Stomach (tissue), 9 donors: Measurements from ENCODE around the gene SYT14. TPM values are rescaled to one million over a fixed set of nuclear protein-coding genes. Genes with fewer than 3 reads are reported as not detected.
"Not testable (repeated sequence)": the region's sequence is repeated elsewhere in the genome, so short reads cannot be mapped to it uniquely, and the experiment has no call there.

ENCODE experiments used
- DNase-seq, 2 donors: peaks; one replicate each; pipeline versions ENCODE4 v3.0.0 to v3.0.0-alpha.2; 2013 to 2019
- H3K27ac ChIP-seq, 5 donors: fragments of 200-600 bp in 4 of 5; sonication (generic) in 4 of 5; one replicate each; pipeline ENCODE4 v1.5.1; 2013 to 2019; ENCODE audit warnings: mild to moderate bottlenecking in 1 of 5, moderate library complexity in 1 of 5
- H3K27me3 ChIP-seq, 3 donors: fragments of 200-600 bp; sonication (generic); one replicate each; pipeline ENCODE4 v1.5.1; 2017 to 2019; ENCODE audit warnings: mixed run types in 1 of 3
- H3K36me3 ChIP-seq, 4 donors: fragments of 200-600 bp; sonication (generic); 1 replicate in 3 of 4; 2 replicates in 1 of 4; pipeline ENCODE4 v1.5.1; 2016 to 2019
- H3K4me1 ChIP-seq, 4 donors: fragments of 200-600 bp; sonication (generic); one replicate each; pipeline ENCODE4 v1.5.1; 2016 to 2019
- H3K4me3 ChIP-seq, 4 donors: fragments of 200-600 bp; sonication (generic) in 3 of 4; one replicate each; pipeline ENCODE4 v1.5.1; 2016 to 2019; ENCODE audit warnings: mild to moderate bottlenecking in 1 of 4
- H3K9me3 ChIP-seq, 4 donors: fragments of 200-600 bp; sonication (generic); one replicate each; pipeline ENCODE4 v1.5.1; 2016 to 2019
- EP300 ChIP-seq: sonication (generic); formaldehyde crosslinking; IDR thresholded peaks from one replicate; pipeline ENCODE4 v1.6.1; 2017; ENCODE audit warnings: antibody characterized with exemption
- POLR2A ChIP-seq, 4 donors: fragments of 450-650 bp; IDR thresholded peaks; one replicate each; pipeline ENCODE4 v1.6.1; 2016; ENCODE audit warnings: antibody characterized with exemption in 4 of 4, control low read depth in 2 of 4, mild to moderate bottlenecking in 1 of 4, moderate library complexity in 1 of 4
- POLR2AphosphoS5 ChIP-seq, 3 donors: sonication (generic); formaldehyde crosslinking; IDR thresholded peaks; one replicate each; pipeline ENCODE4 v1.6.1; 2016; ENCODE audit warnings: antibody characterized with exemption in 3 of 3
- WGBS, 5 donors: extraction: QIAGEN DNeasy Blood & Tissue Kit in 3 of 5; methylation state at CpG; one replicate each; pipeline versions ENCODE4 v1.1.5 to v1.1.7; 2013 to 2018; 5-methylcytosine and 5-hydroxymethylcytosine counted together
- intact Hi-C: fragments of 100-400 bp; cut with DNase I; formaldehyde crosslinking; loops from one replicate; pipeline ENCODE4 v1.15.1; 2023; ENCODE audit warnings: low total_unique reads
- polyA plus RNA-seq, 3 donors: library from polyadenylated mRNA; stranded (reverse); fragments of 200-250 nt; gene quantifications; one replicate each; pipeline ENCODE4 v1.2.3, GENCODE V29; 2013
- total RNA-seq, 5 donors: library from RNA; depleted of rRNA; stranded (reverse); fragments of >200 nt; gene quantifications; one replicate each; pipeline versions ENCODE4 v1.1.0 to v1.2.3, GENCODE V29; 2014 to 2016
- TF ChIP-seq, protein P1 (sequence below), 7 experiments: fragments of 450-650 bp in 4 of 7; fragments of 200-600 bp in 3 of 7; sonication (generic) in 3 of 7; IDR thresholded peaks; one replicate each; pipeline ENCODE4 v1.5.1; 2016 to 2019; ENCODE audit warnings: antibody characterized with exemption in 7 of 7, control low read depth in 2 of 7, mild to moderate bottlenecking in 1 of 7
- donor health status: healthy with polysubstance abuse.
- donor health status: Bipolar disorder and iron deficiency.
- donor health status: healthy.

SYT14 gene
- total and polyA plus RNA-seq, 8 donors: 0.03 to 1.1 (median 0.10) TPM; not detected in 4

GRCh38 chr1:210174133-210174532 is 236.1 kb downstream of the SYT14 start:
- TF ChIP-seq, protein P1, sequence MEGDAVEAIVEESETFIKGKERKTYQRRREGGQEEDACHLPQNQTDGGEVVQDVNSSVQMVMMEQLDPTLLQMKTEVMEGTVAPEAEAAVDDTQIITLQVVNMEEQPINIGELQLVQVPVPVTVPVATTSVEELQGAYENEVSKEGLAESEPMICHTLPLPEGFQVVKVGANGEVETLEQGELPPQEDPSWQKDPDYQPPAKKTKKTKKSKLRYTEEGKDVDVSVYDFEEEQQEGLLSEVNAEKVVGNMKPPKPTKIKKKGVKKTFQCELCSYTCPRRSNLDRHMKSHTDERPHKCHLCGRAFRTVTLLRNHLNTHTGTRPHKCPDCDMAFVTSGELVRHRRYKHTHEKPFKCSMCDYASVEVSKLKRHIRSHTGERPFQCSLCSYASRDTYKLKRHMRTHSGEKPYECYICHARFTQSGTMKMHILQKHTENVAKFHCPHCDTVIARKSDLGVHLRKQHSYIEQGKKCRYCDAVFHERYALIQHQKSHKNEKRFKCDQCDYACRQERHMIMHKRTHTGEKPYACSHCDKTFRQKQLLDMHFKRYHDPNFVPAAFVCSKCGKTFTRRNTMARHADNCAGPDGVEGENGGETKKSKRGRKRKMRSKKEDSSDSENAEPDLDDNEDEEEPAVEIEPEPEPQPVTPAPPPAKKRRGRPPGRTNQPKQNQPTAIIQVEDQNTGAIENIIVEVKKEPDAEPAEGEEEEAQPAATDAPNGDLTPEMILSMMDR (IDR thresholded peaks at IDR 0.05): no peak
- no peak for TF ChIP-seq POLR2A (IDR thresholded peaks at IDR 0.05)
- TF ChIP-seq POLR2AphosphoS5 (IDR thresholded peaks at IDR 0.05): no peak
- TF ChIP-seq EP300: no peak
- H3K9me3 ChIP-seq: no peaks in the 10 kb centered on the region
- H3K27ac ChIP-seq: no peak overlapping the region
- WGBS, 5 donors: 78 to 89% (median 84%) methylated on average over 8 of the region's 8 CpGs
- intact Hi-C loops: no loop called here
- H3K4me3 ChIP-seq: no peak overlapping the region
- peaks cover 0 to 4% (median 0%) of the 10 kb centered on the region in 3 donors for H3K27me3 ChIP-seq
- no peaks in the 10 kb centered on the region for H3K4me1 ChIP-seq
- no peak for DNase-seq
- no peaks in the 10 kb centered on the region for H3K36me3 ChIP-seq

DNA sequence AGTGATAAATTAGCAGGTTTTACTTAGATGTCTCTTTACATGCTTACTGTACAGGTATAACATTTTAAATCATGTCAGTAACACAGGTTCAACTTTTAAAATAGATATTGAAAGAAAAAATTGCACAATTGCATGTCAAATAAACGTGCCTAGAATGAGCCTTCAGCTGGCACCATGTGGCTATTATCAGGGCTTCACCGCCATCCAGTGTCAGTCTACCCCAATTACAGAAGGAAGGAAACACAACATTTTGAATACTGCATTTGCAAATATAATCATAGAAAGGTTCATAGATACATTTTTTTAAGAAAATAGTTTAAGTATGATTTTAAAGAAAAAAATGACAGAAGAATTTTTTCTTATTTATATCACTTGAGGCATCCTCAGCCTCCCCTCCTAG is 247.0 kb downstream of the SYT14 start:
- no peaks in the 10 kb centered on the region for H3K36me3 ChIP-seq
- H3K4me3 ChIP-seq: no peak overlapping the region
- TF ChIP-seq EP300: no peak
- no peak for TF ChIP-seq POLR2AphosphoS5 (IDR thresholded peaks at IDR 0.05)
- TF ChIP-seq, protein P1 (IDR thresholded peaks at IDR 0.05): no peak
- TF ChIP-seq POLR2A (IDR thresholded peaks at IDR 0.05): no peak
- no peaks in the 10 kb centered on the region for H3K4me1 ChIP-seq
- intact Hi-C loops: no loop called here
- no peak for DNase-seq
- H3K27ac ChIP-seq: no peak overlapping the region
- H3K9me3 ChIP-seq: no peaks in the 10 kb centered on the region
- 58 to 64% (median 59%) methylated on average over 2 of the region's 2 CpGs for WGBS, 5 donors
- no peaks in the 10 kb centered on the region for H3K27me3 ChIP-seq

DNA sequence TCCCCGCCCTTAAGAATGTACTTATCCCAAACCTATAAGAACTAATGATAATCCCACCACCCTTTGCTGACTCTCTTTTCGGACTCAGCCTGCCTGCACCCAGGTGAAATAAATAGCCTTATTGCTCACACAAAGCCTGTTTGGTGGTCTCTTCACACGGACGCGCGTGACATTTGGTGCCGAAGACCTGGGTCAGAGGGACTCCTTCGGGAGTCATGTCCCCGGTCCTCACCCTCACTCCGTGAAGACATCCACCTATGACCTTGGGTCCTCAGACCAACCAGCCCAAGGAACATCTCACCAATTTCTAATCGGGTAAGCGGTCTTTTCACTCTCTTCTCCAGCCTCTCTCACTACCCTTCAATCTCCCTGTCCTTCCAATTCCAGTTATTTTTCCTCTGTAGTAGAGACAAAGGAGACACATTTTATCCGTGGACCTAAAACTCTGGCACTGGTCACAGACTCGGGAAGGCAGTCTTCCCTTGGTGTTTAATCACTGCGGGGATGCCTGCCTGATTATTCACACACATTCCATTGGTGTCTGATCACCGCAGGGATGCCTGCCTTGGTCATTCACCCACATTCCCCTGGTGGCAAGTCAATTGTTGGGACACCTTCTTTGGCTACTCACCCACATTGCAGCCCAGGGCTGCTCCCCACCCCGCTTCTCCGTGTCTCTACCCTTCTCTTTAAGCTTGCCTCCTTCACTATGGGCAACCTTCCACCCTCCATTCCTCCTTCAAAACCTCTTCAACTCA is 250.0 kb downstream of the SYT14 start:
- DNase-seq, H3K27me3 ChIP-seq, H3K9me3 ChIP-seq, intact Hi-C loops, H3K4me3 ChIP-seq, H3K4me1 ChIP-seq, H3K36me3 ChIP-seq, H3K27ac ChIP-seq: not testable (repeated sequence)
- WGBS, 5 donors: 79 to 94% (median 90%) methylated on average over 18 of the region's 18 CpGs

DNA sequence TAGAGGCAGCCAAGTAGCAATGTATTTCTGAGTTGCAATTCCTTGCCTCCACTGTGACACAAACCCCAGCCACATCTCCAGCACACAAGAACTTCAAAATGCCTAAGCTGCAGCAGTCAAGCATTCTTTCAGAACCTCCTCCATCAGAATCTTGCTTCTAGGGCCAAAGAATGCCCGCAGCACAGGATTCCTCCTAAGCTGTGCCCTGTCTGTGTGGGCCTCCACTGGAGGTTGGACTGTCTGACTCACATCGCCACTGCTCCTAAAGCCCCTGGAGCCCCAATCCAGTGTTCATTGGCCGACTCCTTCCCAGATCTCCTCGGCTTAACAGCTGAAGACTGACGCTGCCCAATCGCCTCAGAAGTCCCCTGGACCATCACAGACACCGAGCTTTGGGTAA is 251.4 kb downstream of the SYT14 start:
- no peaks in the 10 kb centered on the region for H3K9me3 ChIP-seq
- no peaks in the 10 kb centered on the region for H3K4me1 ChIP-seq
- intact Hi-C loops: no loop called here
- no peak for DNase-seq
- no peaks in the 10 kb centered on the region for H3K27me3 ChIP-seq
- WGBS, 5 donors: 85 to 93% (median 90%) methylated on average over 7 of the region's 7 CpGs
- H3K36me3 ChIP-seq: no peaks in the 10 kb centered on the region
- TF ChIP-seq, protein P1 (IDR thresholded peaks at IDR 0.05): no peak
- TF ChIP-seq POLR2AphosphoS5 (IDR thresholded peaks at IDR 0.05): no peak
- TF ChIP-seq EP300: no peak
- no peak for TF ChIP-seq POLR2A (IDR thresholded peaks at IDR 0.05)
- no peak overlapping the region for H3K4me3 ChIP-seq
- H3K27ac ChIP-seq: no peak overlapping the region

- no peak for DNase-seq
- intact Hi-C loops: no loop called here
- WGBS, 5 donors: 82 to 90% (median 88%) methylated on average over 8 of the region's 8 CpGs
- H3K27me3 ChIP-seq: no peaks in the 10 kb centered on the region
- H3K27ac ChIP-seq: no peak overlapping the region
- no peak overlapping the region for H3K4me3 ChIP-seq
- TF ChIP-seq EP300 (no peak), POLR2AphosphoS5 (IDR thresholded peaks at IDR 0.05) (no peak), POLR2A (IDR thresholded peaks at IDR 0.05) (no peak)
- TF ChIP-seq, protein P1 (IDR thresholded peaks at IDR 0.05): no peak
- no peaks in the 10 kb centered on the region for H3K4me1 ChIP-seq
- no peaks in the 10 kb centered on the region for H3K36me3 ChIP-seq
- peaks cover 10 to 18% (median 13%) of the 10 kb centered on the region in 4 donors for H3K9me3 ChIP-seq
Measured at GRCh38 chr1:210195635-210196160, 257.7 kb downstream of the SYT14 start.

GRCh38 chr1:210196266-210196665 is 258.2 kb downstream of the SYT14 start:
- H3K4me1 ChIP-seq, H3K36me3 ChIP-seq, H3K27me3 ChIP-seq, DNase-seq, H3K4me3 ChIP-seq, H3K27ac ChIP-seq, intact Hi-C loops: not testable (repeated sequence)
- 57 to 72% (median 64%) methylated on average over 5 of the region's 5 CpGs for WGBS, 5 donors
- H3K9me3 ChIP-seq: peaks cover 10 to 18% (median 13%) of the 10 kb centered on the region in 4 donors
